ENCODE data around the gene CAMTA1.

The CAMTA1 gene

DNA sequence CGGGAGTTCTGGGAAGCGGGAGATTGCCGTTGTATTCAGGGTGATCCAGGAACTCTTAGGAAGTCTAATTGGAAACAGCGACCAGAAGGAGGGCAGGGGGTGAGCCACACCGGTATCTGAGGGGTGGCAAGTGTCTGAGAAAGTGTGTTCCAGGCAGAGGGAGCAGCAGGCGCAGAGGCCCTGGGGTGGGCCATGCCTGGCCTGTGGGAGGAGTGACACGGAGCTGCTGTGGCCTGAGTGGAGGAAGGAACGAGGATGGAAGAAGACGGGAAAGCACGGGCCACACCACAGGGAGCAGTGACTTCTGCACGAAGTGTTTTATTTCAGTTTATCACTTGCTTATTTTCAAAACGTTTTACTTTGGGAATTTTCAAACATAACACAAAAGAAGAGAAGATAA, 1010.2 kb downstream of the CAMTA1 start:
- no peak for DNase-seq (ENCODE audit: low read depth, low spot score)

DNA sequence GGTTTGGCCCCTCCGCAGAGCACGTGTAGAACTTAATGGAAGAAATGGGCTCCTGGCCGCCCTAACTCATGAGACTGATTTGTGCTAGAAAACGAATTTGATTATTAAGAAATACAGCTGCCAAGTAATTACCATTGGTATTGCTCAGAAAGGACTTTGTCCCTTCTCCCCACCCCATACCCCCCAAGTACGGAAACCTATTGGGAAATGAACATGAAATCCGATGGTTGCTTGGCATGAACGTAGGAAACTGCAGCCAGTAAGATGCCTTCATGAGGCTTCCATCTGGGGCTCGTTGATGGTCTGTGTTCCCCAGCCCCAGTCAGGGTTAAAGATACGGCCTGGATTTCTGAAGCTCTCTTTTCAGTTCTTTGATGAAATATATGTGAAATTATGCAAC, 1020.2 kb downstream of the CAMTA1 start:
- no peak for DNase-seq (ENCODE audit: low read depth, low spot score)

DNA sequence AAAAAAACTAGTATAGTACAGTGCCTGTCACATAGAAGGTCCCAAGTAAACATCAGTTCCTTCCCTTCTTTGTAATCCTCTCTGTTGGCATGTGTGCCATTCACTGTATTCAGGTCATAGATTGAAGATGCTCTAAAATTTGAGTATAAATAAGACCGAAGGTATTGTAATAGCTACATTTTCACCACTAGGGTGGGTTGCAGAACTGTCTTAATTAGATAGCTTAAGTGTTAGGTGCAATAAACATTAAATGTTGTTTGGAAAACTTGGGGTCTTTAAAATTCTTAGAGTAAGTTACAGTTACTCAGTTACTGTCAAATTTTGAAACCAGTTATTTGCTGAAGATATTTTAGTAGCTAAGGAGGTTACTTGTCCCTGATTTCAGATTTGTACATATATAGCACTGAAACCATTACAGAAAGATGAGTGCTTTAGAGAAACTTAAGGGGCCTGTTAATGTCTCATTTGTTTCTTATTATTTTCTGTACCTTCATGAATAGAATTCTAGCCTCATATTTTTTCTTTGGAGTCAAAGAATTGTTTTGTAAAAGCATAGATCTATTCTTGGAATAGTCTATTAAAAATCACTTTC, 1023.1 kb downstream of the CAMTA1 start:
- DNase-seq (ENCODE audit: low read depth, low spot score), result no peak

DNA sequence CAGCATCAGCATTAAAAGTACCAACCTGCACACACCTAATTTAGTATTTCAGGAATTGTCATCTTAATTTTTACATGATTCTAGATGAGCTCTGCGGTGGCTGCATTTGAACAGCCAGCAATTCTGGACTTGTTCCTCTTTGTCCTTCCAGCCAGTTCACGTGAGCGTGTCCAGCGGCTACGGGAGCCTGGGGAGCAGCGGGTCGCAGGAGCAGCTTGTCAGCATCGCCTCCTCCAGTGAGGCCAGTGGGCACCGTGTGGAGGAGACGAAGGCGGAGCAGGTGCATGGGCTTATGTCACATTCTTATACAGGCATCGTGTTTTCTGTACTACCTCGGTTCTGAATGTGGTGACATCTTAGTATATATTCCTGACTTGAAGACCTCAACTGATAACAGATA, 1024.5 kb downstream of the CAMTA1 start:
- DNase-seq (ENCODE audit: low read depth, low spot score), result no peak

DNA sequence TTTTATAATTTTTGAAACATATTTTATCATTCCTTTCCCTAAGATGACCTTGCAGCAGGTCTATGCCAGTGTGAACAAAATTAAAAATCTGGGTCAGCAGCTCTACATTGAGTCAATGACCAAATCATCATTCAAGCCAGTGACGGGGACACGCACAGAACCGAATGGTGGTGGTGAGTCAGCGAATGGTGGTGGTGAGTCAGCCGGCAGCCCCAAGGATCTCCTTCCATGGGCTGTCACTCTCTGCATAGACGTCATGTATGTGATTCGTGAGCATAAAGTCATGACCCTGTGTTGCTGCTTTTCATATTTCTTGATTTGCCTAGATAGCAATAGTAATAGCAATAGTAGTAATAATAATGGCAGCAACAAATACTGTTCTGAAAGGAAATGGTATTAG, 1025.1 kb downstream of the CAMTA1 start:
- DNase-seq (ENCODE audit: low read depth, low spot score), result no peak

DNA sequence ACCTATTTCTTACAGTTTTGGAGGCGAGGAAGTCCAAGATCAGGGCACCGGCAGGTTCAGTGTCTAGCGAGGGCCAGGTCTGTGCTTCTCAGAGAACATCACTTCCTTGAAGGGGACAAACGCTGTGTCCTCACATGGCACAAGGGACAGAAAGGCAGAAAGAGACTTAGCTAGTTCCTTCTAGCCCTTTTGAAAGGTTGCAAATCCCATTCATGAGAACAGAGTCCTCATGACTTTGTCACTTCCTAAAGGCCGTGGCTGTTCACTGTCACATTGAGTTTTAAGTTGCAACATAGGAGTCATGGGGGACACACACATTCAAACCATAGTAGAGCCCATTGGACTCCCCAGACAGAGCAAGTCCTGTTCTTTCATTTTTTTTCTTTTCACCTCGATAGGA, 1026.2 kb downstream of the CAMTA1 start:
- no peak for DNase-seq (ENCODE audit: low read depth, low spot score)

DNA sequence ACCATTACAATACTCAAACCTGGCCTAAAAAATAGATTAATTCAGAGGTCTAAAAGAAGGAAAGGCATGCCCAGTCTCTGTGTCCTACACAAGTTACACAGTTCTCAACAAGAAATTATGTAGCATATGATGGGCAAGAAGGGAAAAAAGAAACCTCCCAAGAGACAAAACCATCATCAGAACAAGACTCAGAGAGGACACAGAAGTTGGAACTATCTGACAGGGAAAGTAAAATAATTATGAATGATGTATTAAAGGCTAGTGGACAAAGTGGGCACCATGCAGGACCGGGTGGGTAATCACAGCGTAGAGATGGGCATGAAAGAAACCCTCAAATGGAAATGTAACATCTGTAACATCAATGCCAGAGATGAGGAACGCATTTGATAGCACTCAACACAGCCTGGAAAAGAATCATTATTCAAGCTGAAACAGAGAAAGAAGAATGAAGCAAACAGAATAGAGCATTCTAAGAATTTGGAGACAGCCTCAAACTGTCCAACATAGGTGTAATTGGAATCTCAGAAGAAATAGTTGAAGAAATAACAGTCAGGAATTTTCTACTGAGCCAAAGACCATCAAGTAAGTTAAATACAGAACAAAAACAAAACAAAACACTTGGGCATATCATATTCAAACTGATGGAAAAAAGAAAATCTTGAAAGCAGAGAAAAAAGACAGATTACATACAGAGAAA, 1028.6 kb downstream of the CAMTA1 start:
- no peak for DNase-seq (ENCODE audit: low read depth, low spot score)

Measured in iPS DF 19.7 (cell line).